Keratinocyte (primary cell): ENCODE results near the gene RIT2. TPM values are rescaled to one million over a fixed set of nuclear protein-coding genes. Genes with fewer than 3 reads are reported as not detected.

Experiments
- DNase-seq: peaks from one replicate; pipeline ENCODE4 v3.0.0-alpha.2; 2011; ENCODE audit warnings: low read depth, missing footprints, low spot score
- FAIRE-seq: peaks from 2 replicates; lab custom pipeline; 2011; peaks lifted over from hg19 to GRCh38; lab: Jason Lieb, UNC
- H2AFZ ChIP-seq: 2 replicates; pipeline ENCODE4 v1.6.0; 2012; ENCODE audit warnings: low read length, control low read depth, inconsistent platforms; ENCODE audit not compliant: control insufficient read depth
- H3K27ac ChIP-seq: 2 replicates; pipeline ENCODE4 v1.5.1; 2011; ENCODE audit warnings: low read length; ENCODE audit not compliant: control insufficient read depth, insufficient read depth
- H3K27me3 ChIP-seq: 3 replicates; pipeline ENCODE4 v1.6.0; 2011; ENCODE audit warnings: low read length; ENCODE audit not compliant: control insufficient read depth, insufficient read depth; ENCODE audit errors: extremely low read depth
- H3K36me3 ChIP-seq, 2 experiments: 2 replicates in 1 of 2; 3 replicates in 1 of 2; pipeline ENCODE4 v1.5.1; 2011; ENCODE audit warnings: low read length in 2 of 2, mild to moderate bottlenecking in 1 of 2; ENCODE audit not compliant: control insufficient read depth in 2 of 2, insufficient read depth in 2 of 2; ENCODE audit errors: extremely low read depth in 1 of 2
- H3K4me1 ChIP-seq: 3 replicates; pipeline ENCODE4 v1.5.1; 2011; ENCODE audit warnings: low read length; ENCODE audit not compliant: control insufficient read depth, insufficient read depth; ENCODE audit errors: extremely low read depth
- H3K4me2 ChIP-seq: 3 replicates; pipeline ENCODE4 v1.6.0; 2011; ENCODE audit warnings: low read depth, low read length; ENCODE audit not compliant: control insufficient read depth, insufficient read depth; ENCODE audit errors: extremely low read depth
- H3K4me3 ChIP-seq, 3 experiments: fragments of 200-600 bp in 1 of 3; sonication (generic) in 1 of 3; 2 replicates in 2 of 3; 3 replicates in 1 of 3; pipeline ENCODE4 v1.5.1; 2011 to 2016; ENCODE audit warnings: low read length in 3 of 3, mild to moderate bottlenecking in 3 of 3, control low read depth in 2 of 3, inconsistent platforms in 1 of 3, low read depth in 1 of 3, mixed read lengths in 1 of 3, mixed run types in 1 of 3, moderate library complexity in 1 of 3; ENCODE audit not compliant: control insufficient read depth in 2 of 3, insufficient read depth in 2 of 3; ENCODE audit errors: extremely low read depth in 1 of 3
- H3K79me2 ChIP-seq: 2 replicates; pipeline ENCODE4 v1.6.0; 2012; ENCODE audit warnings: low read length; ENCODE audit not compliant: control insufficient read depth, insufficient read depth
- H3K9ac ChIP-seq: 3 replicates; pipeline ENCODE4 v1.6.0; 2011; ENCODE audit warnings: low read length; ENCODE audit not compliant: control insufficient read depth, insufficient read depth; ENCODE audit errors: extremely low read depth
- H3K9me1 ChIP-seq: 3 replicates; pipeline ENCODE4 v1.6.0; 2011; ENCODE audit warnings: low read length; ENCODE audit not compliant: control insufficient read depth, insufficient read depth; ENCODE audit errors: extremely low read depth
- H3K9me3 ChIP-seq: 2 replicates; pipeline ENCODE4 v1.5.1; 2012; ENCODE audit warnings: low read depth, low read length; ENCODE audit not compliant: control insufficient read depth
- H4K20me1 ChIP-seq: 3 replicates; pipeline ENCODE4 v1.6.0; 2011; ENCODE audit warnings: low read length; ENCODE audit not compliant: control insufficient read depth, insufficient read depth; ENCODE audit errors: extremely low read depth
- EZH2 ChIP-seq: IDR thresholded peaks from one replicate; pipeline ENCODE4 v1.6.1; 2012; ENCODE audit warnings: inconsistent platforms, mild to moderate bottlenecking, low read length, moderate library complexity
- dilution Hi-C: fragments of 300-500 bp; cut with MboI; formaldehyde crosslinking; loops from one replicate; pipeline ENCODE4 v1.7.0; 2020; ENCODE audit warnings: low sequenced_read_pairs; ENCODE audit not compliant: extremely low pct_ligation_motif_present
- polyA plus RNA-seq, 5 experiments: library from polyadenylated mRNA; depleted of rRNA in 3 of 5; stranded (reverse) in 3 of 5; stranded (forward) in 1 of 5; unstranded in 1 of 5; fragments of >200 nt; gene quantifications; 1 replicate in 1 of 5; 2 replicates in 3 of 5; 3 replicates in 1 of 5; pipeline versions ENCODE4 v1.2.1 to v1.2.3, GENCODE V29; 2011 to 2012; ENCODE audit warnings: missing spikeins in 2 of 5, low read depth in 1 of 5, low replicate concordance in 1 of 5
- TF ChIP-seq, protein P1 (sequence below), 3 experiments: IDR thresholded peaks in 1 of 3; conservative IDR thresholded peaks in 1 of 3; optimal IDR thresholded peaks in 1 of 3; 2 replicates in 2 of 3; 3 replicates in 1 of 3; pipeline versions ENCODE3 to v1.5.1; 2011; ENCODE audit warnings: low read length in 3 of 3, mild to moderate bottlenecking in 3 of 3, moderate library complexity in 2 of 3, control low read depth in 1 of 3, inconsistent platforms in 1 of 3; ENCODE audit not compliant: insufficient read depth in 2 of 3; ENCODE audit errors: extremely low read depth in 1 of 3

The RIT2 gene
- polyA plus RNA-seq, 1 donor (not counting 4 experiments of a cell fraction or from before 2014, with no cell fraction given), result not detected

DNA sequence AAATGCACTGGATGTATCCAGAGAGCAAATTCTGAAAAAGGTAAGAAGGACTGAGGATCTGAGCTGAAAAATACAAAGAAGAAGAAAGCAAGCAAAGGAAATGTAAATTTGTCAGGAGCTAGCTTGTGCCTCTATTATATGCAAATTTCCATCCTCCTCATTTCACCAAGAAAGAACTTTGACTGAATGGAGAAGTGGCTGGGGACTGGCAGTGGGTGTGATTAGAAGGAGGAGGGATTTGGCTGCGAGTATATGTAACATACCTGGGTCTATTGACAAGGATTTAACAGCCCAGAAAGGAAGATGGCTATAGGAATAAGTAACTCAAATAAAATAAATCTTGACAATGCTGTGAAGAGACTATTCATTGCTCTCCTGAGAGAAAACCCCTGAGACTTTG lies 19.4 kb upstream of the RIT2 start:
- H3K4me1 ChIP-seq, result no peaks in the 10 kb centered on the region
- no peak for DNase-seq
- H3K4me3 ChIP-seq, result no peak overlapping the region
- H2AFZ ChIP-seq, result no peak overlapping the region
- no peaks in the 10 kb centered on the region for H3K9me3 ChIP-seq
- H3K9me1 ChIP-seq, result no peaks in the 10 kb centered on the region
- H3K36me3 ChIP-seq, result no peaks in the 10 kb centered on the region
- H3K27ac ChIP-seq, result no peak overlapping the region
- no peaks in the 10 kb centered on the region for H3K27me3 ChIP-seq
- H3K79me2 ChIP-seq, result no peaks in the 10 kb centered on the region
- no peak overlapping the region for H3K9ac ChIP-seq
- no peak for FAIRE-seq
- H4K20me1 ChIP-seq, result no peaks in the 10 kb centered on the region
- no peak overlapping the region for H3K4me2 ChIP-seq
- TF ChIP-seq, protein P1, sequence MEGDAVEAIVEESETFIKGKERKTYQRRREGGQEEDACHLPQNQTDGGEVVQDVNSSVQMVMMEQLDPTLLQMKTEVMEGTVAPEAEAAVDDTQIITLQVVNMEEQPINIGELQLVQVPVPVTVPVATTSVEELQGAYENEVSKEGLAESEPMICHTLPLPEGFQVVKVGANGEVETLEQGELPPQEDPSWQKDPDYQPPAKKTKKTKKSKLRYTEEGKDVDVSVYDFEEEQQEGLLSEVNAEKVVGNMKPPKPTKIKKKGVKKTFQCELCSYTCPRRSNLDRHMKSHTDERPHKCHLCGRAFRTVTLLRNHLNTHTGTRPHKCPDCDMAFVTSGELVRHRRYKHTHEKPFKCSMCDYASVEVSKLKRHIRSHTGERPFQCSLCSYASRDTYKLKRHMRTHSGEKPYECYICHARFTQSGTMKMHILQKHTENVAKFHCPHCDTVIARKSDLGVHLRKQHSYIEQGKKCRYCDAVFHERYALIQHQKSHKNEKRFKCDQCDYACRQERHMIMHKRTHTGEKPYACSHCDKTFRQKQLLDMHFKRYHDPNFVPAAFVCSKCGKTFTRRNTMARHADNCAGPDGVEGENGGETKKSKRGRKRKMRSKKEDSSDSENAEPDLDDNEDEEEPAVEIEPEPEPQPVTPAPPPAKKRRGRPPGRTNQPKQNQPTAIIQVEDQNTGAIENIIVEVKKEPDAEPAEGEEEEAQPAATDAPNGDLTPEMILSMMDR (optimal IDR thresholded peaks at IDR 0.05 in 1 of 3, IDR thresholded peaks at IDR 0.05 in 1 of 3, conservative IDR thresholded peaks at IDR 0.05 in 1 of 3; ENCODE audit: extremely low read depth in 1 of 3, insufficient read depth in 2 of 3, low read length in 3 of 3), result no peak
- no peak for TF ChIP-seq EZH2
- dilution Hi-C loops, result no loop called here

DNA sequence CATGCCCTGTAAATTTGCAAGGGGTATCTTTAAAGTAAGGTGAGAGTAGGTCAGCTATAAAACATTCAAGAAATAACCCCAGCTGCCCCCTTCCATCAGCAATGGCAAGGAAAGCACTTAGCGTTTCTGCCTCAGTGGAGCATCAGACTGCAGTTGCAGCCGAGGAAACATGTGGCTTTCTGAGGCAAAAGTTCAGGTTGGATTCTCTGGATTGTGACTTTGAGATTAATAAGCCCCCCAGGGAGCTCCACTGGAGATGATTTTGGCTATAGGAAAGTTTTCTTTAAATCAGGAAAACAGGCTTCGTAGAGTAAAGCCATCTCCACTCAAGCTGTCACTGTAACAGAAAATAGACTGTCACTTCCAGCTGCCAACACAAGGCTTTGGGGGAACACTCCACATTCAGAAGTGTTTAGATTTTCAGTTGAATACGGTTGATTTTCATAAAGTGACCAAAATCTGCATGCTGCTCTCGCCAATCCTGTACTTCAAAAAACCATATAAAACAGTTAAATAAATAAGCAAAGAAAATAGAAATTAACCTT lies 15.3 kb upstream of the RIT2 start:
- Histone ChIP-seq H3K27me3 (no peaks in the 10 kb centered on the region), H3K4me1 (no peaks in the 10 kb centered on the region), H3K4me3 (no peak overlapping the region), H3K36me3 (no peaks in the 10 kb centered on the region), H3K4me2 (no peak overlapping the region), H4K20me1 (no peaks in the 10 kb centered on the region), H3K9ac (no peak overlapping the region), H3K9me1 (no peaks in the 10 kb centered on the region), H3K27ac (no peak overlapping the region), H3K79me2 (no peaks in the 10 kb centered on the region), H3K9me3 (no peaks in the 10 kb centered on the region), H2AFZ (no peak overlapping the region)
- DNase-seq (no peak), FAIRE-seq (no peak)
- TF ChIP-seq, protein P1 (optimal IDR thresholded peaks at IDR 0.05 in 1 of 3, IDR thresholded peaks at IDR 0.05 in 1 of 3, conservative IDR thresholded peaks at IDR 0.05 in 1 of 3; ENCODE audit: extremely low read depth in 1 of 3, insufficient read depth in 2 of 3, low read length in 3 of 3), result no peak
- TF ChIP-seq EZH2, result no peak
- dilution Hi-C loops, result no loop called here
